T-helper 1 cell treated with Interleukin-12 subunit alpha and Interleukin-12 subunit beta and Interleukin-4 antibody, amounts not matched to agents 30 ng/mL and 1 ng/mL, for 36 hours (primary cell): Measurements from ENCODE around the gene HSDL2. TPM values are rescaled to one million over a fixed set of nuclear protein-coding genes. Genes with fewer than 3 reads are reported as not detected.
"Not testable (repeated sequence)": the region's sequence is repeated elsewhere in the genome, so short reads cannot be mapped to it uniquely, and the experiment has no call there.

Source experiments
- intact Hi-C: fragments of 100-400 bp; cut with micrococcal nuclease; formaldehyde crosslinking; loops from one replicate; pipeline ENCODE4 v1.15.1; 2024
- total RNA-seq: library from RNA; stranded (reverse); gene quantifications from 2 replicates; pipeline ENCODE4 v1.2.3, GENCODE V29; 2022

HSDL2 gene
- total RNA-seq, 1 donor from 2014 or later, result 23.7 TPM

DNA sequence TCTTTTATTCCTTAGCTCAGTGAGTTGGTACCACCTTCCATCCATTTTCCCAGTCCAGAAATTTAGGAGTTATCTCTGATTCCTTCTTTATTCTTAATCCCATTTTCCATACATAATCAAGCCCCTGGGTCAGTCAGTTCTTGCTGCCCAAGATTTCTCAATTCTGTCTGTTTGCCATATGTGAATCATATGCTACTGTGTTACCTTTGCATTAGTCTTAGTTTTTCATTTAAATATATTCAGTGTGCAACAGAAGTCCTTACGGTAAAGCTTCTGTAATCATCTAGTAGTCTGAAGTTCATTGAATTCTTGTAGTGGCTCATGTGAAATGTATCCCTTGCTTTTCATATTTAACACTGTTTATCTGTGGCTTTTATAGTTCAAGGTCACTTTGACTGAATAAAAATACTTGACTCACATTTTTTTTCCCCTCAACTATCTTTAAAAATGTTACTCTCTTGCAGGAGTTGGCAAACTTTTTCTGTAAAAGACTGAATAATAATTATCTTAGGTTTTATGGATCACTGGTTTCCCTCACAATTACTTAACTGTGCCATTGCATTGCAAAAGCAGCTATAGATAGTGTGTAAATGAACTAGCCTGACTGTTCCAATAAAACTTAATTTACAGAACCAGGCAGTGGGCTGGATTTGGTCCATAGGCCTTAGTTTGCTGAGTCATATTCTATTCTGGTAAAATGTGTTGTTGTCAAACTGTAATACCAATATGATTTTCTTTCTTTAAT is 113.7 kb downstream of the HSDL2 start:
- intact Hi-C loops, result no loop called here

DNA sequence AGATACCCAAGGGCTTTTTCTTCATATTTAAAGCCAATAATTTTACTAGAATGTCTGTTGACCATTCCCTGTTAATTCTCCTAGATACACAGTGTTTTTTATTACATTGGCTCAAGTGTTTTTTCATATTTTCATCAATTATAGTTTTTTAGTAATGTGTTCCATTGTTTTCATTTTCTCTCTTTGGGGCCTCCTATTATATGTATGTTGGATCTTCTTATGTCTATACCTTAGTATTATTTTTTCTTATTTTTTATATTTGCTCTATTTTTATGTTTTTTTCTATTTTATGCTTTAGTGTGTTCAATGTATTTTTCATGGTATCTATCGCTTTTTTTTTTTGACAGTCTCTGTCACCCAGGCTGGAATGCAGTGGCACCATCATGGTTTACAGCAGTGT is 114.2 kb downstream of the HSDL2 start:
- intact Hi-C loops, result no loop called here

DNA sequence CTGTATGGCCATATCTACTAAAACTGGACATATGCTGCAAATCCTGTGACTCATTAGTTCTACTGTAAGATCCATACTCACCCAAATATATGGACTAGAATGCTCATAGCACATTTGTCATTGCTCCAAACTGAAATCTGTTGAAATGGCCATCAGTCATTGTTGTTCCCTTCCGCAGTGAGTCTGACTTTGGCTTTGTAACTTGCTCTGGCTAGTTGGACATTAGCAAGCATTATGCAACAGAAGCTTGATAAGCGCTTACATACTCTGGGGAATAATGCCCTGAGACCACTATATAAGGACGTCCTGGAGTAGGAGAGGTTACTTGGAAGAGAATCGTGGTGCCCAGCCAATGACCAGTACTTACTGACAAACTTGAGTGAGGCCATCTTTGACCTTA is 115.7 kb downstream of the HSDL2 start:
- intact Hi-C loops, result no loop called here

DNA sequence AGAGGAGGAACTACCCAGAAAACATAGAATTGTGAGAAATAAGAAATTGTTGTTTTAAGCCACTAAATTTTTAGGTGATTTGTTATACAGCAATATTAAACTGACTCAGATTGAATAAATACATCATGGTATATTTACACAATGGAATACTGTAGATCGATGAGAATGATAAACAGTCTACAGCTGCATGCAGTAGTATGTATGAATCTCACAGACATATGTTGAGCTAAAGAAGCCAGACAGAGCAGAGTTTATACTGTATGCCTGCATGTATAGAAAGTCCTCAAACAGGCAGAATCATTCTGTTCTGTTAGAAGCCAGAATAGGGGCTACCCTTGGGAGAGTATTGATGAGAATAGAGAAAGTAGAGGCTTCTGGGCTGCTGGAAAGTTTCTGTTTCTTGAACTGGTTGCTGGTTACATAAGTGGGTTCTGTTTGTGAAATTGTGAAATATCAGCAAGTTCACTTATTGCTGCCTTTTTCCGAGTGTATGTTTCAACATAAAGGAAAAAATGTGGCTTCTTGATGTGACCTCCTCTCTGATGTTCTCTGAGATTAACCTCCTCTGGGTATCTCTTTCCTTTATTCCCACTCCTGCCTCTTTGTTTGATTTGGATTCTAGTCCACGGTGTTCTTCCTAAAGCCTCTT is 116.3 kb downstream of the HSDL2 start:
- intact Hi-C loops, result no loop called here

DNA sequence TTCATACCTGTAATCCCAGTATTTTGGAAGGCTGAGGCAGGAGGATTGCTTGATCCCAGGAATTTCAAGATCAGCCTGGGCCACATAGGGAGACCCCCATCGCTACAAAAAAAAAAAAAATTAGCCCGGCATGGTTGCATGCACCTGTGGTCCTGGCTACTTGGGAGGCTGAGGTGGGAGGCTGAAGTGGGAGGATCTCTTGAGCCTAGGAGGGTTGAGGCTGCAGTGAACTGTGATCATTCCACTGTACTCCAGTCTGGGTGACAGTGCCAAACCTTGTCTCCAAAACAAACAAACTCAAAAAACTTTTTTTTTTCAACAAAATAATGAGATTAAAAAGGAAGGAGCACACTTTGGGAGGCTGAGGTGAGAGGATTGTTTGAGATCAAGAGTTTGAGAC is 120.9 kb downstream of the HSDL2 start:
- intact Hi-C loops, result no loop called here

DNA sequence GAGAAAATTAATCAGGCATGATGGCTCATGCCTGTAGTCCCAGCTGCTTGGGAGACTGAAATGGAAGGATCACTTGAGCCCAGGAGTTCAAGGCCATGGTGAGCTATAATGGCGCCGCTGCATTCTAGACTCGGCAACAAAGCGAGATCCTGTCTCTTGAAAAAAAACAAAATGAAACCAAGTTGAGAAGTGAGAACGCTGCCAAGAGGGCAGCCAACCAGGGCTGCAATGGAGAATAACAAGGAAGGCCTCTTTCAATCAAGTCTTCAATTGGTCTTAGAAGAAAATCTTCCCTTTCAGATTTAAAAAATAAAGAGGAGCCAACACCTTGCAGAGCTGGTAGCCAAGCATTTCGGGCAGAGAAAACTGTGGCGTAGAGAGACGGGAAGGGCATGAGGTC is 121.4 kb downstream of the HSDL2 start:
- intact Hi-C loops, result no loop called here

DNA sequence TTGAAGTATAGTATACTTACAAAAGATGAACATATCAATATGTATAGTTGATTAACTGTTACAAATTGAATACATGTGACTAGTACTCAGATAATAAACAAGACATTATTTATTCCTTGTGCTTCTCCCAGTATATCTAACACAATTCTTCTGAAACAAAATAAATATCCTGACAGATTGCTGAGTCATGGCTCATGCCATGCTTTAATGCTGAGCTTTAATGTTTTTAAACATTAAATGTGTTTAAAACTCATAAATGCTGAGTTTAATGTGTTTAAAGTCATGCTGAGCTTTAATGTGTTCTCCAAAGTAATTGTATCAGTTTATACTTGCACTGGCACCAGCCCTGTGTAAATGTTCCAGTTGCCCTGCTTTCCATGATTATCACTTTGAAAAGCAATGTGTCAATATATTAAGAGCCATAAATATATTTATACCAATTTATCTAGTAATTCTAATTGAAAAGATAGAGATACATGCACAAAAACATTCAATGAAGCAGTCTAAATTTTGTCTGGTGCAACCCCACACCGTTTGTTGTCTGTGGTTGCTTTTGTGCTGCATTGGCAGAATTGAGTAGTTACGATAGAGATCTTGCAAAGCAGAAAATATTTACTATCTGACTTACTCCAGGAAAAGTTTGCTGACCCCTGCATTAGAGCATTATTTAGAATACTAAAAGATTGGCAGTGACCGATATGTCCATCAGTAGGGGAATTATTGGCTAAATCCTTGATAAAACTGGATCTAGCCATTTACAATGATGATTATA is 122.5 kb downstream of the HSDL2 start:
- intact Hi-C loops, result no loop called here

DNA sequence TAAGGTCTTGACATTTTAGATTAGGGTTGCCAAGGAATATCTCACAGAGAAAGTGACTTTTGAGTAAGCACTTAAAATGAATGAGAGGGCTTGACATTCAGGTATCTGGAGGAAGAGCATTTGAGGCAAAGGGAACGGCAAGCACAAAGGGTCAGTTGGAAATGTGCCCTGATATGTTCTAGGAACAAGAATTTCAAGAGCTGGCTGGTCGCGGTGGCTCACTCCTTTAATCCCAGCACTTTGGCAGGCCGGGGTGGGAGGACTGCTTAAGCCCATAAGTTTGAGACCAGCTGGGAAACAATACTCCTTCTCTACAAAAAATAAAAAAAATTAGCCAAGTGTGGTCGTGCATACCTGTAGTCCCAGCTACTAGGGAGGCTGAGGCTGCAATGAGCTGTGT is 123.3 kb downstream of the HSDL2 start:
- intact Hi-C loops, result no loop called here

DNA sequence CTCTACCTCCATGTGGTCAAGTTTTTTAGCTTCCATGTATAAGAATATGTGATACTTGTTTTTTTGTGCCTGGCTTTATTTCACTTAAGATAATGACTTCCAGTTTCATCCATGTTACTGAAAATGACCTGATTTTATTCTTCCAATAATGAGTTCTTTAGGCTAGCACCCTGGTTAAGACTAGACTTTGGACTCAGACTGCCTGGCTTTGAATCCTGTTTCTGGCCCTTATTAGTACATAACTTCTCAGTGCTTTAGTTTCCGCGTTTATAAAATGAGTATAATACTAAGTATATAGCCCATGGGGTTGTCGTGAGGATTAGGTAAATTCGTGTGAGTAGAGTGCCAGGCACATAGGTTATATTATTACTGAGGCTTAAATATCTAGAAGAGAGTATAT is 125.2 kb downstream of the HSDL2 start:
- intact Hi-C loops, result no loop called here

DNA sequence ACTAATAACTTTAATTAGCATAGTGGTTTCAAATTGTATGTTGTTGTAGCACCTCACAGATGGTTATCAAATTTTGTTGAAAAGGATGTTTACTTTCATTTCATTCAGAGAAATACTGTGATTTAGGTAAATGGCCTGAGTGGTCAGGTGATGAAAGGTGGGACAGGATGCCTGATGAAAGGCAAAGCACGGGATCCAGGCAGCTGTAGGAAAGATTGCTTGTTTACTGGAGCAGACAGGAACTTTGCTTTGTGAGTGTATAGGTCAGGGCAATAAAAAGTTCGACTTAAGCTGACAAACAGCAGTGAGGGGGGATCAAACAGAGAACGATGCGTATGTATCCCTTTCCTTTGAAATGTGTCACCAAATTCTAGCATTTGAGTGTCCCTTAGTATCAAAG is 125.7 kb downstream of the HSDL2 start:
- intact Hi-C loops, result loop anchor here (2.0 kb wide), 1 partner anchor 29 kb away; no protein-coding TSS in a partner anchor

DNA sequence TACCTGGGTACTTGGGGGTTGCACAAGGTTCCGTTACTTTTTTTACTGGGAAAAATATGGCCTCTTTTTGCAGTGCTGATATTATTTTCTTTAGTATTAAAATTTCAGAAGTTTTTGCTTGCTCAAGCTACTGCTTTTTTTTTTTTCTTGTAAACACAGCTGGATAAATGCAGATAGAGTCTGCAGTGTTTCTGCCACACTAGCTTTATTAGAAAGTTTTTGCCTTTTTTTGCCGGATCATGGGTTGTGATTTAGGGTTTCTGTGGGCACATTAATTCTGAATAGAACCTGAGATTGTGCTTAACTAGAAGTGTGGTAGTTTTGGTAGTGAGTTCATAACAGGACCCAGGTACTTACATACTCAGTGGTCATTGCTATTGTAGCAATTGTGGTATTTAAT is 126.7 kb downstream of the HSDL2 start:
- intact Hi-C loops, result loop anchor here (2.0 kb wide), 1 partner anchor 30 kb away; no protein-coding TSS in a partner anchor

DNA sequence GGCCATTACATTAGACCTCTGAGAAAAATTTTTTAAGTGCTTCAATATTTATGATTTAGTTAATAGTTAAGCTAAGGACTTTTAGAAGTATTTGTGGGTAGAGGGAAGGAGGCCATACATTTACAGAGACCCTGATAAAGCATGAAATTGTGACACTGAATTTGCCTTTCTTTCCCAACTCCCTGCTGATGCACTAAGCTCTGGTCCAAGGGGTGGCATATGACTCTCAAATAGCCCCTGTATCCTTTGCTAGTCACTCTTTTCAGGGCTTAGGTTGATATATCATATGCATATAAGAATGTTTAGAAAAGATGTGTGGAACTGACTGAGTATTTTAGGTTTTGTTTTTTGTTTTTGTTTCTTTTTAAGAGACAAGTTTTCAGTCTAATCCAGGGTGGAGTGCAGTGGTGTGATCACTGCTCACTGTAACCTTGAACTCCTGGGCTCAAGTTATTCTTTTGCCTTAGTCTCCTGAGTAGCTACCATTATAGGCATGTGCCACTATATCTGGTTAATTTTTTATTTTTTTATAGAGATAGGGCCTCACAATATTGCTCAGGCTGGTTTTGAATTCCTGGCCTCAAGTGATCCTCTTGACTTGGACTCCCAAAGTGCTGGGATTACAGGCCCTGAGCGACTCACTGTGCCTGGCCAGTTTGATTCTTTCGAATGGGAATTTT is 127.2 kb downstream of the HSDL2 start:
- intact Hi-C loops, result loop anchor here (2.0 kb wide), 1 partner anchor 30 kb away; no protein-coding TSS in a partner anchor

DNA sequence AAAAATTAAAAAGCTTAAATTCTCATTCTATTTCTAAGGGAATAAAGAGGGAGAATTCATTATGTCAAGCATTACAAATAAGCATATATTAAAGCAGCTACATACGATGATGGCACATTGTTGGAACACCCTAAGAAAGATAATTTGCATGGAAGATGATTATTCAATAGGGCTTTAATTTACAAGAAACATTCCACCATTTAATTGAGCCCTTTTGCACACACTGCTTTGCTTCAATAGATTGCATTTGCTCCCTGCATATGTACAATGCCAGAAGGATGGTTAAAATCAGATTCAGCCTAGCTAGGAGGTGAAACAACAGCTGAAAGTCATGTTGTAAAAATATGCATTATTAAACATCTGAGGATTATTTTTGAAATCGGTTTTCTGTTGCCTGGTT is 128.5 kb downstream of the HSDL2 start:
- intact Hi-C loops, result no loop called here

DNA sequence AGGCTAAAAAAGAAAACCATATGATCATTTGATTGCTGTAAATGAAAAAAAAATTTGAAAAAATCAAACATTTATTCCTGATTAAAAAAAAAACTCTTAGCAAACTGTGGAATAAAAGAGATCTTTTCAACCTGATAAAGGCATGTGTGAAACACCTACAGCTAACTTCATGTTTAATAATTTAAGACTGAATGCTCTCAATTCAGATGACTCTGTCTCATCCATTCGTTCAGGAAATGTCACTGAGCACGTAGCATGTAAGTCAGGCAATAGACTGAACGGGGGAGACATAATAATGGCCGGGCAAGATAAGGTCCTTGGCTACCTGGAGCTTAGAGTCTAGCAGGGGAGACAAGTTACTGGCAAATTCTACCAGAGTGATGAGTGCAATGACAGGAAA is 132.5 kb downstream of the HSDL2 start:
- intact Hi-C loops, result not testable (repeated sequence)

DNA sequence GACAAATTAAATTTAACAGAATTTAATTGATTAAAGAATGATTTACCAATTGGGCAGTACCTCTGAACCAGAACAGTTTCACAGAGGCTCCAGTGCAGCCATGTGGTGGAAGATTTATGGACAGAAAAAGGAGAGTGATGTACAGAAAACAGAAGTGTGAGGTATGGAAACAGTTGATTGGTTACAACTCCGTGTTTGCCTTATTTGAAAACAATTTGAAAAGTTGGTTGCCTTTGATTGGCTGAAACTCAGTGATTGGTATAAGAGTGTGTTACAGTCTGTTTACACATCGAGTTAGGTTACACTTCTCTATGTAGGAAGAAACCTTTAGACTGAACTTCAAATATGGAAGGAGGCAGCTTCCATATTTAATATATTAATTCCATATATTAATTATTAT is 136.9 kb downstream of the HSDL2 start:
- intact Hi-C loops, result no loop called here

DNA sequence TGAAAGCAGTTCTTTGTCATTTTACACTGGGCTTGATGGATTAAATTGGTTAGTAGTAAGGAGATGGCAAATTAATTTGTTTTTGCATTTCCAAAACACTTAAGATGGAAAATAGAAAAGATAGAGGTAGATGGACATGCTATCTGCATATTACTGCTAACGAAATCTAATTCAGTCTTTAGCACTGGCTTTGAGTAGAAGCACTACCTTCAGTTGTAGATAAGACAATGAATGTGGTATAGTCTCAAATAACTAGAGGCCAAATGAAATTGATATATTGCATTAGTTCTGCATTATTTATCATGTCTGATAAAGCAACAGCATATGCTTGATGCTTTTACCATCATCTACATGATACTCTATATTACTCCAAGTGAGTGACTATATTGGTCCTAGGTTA is 140.2 kb downstream of the HSDL2 start:
- intact Hi-C loops, result no loop called here

DNA sequence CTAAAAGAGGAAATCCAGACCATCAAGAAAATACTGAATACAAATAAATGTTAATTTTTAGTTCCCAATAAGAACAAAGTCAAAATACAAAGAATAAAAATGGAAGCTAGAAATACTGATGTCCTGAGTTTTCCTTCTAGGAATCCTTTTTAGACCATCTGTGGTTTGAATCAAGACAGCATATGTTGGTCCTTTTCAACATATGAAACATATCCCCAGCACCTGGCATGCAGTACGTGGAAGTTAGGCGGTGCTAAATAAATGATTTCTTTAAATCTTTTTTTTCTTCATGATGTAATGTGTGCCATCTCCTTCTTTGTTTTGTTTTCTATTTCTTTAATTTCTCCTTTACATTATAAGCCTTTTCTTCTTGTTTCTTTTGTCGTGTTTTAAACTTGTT is 140.7 kb downstream of the HSDL2 start:
- intact Hi-C loops, result no loop called here
